Right kidney (tissue), 1 donor: Measurements from ENCODE around the gene KIF3A.

Experiments
- DNase-seq: peaks from one replicate; pipeline ENCODE4 v3.0.0-alpha.2; 2016

The KIF3A gene

DNA sequence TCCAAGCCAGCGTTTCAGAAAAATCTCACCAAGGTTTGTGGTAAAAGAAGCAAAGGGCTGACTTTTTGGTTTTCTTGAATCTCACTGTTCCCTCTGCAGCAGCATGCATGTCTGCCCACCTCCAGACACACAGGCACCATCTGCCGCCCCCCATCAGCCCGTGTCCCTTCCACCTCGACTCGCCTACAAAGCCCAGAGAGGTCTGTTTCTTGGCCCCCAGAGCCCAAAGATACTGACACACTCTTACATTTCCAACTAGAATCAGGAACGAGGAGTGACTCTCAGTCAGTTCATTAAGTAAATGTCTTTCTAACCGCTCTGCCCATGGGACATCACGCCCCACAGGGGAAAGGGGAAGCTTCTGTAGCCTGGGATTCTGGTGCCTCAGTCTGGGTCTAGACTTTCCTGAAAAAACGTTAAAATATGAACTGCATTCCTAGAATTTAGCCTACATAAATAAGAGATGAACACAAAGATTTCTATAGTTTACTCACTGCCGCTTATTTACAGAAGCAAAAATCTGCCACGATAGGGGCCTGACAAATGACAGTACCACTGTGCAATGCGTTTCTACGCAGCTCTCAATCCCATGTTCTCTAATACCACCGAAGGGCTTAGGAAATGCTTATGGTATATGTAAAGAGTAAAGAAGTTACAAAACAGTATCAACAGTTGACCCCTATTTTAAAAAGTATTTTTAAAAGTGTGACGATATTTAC, 59.5 kb downstream of the KIF3A start:
- DNase-seq: no peak

DNA sequence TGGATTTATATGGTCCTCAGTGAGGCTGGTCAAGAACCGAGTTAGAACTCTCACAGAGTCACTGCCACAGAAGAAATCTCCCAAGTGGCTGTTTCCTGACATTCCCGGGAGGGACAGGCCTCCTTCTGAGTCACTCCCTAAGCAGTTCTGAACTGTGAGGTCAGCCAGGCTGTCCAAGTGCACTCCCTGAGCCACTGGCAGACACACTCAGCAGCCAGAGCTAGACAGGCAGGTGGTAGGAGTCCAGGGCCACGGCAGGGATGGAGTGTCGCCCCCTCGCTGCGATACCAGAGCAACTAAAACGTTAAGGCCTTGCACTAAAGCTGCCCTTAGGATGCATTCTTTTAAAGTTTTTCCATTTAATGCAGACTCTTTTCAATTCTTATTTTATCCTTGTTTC, 60.2 kb downstream of the KIF3A start:
- no peak for DNase-seq

DNA sequence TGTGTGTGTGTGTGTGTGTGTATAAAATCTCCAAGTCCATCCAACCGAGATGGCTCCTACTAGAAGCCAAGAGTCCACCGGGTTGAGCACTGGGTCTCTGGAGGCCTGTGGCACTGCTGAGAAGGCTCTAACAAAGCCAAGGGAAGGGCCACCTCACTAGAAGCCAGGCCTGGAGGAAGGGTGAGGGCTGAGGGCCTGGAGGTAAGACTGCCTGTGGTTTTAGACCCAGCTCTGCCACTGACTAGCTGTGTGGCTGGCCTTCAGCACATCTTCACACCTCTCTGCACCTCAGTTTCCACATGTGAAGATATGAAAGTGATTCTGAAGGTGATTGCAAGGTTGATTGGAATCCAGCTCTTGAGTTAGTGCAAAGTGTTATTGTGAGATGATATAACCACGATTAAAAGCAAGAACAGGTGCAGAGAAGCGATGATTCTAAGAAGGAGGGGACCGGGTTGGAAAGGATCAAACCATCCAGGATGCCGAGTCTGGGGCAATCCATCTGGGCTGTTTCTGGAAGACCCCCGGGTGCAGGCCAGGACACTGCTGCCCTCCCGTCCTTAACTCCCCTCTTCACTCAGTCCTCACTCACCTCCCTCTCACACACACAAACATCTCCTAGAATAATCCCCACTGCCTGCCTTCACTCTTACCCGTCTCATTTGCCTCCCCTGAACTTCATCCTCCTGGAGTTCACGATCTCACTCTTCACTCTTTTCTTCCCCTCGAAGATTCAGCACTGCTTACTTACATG, 61.2 kb downstream of the KIF3A start:
- no peak for DNase-seq

DNA sequence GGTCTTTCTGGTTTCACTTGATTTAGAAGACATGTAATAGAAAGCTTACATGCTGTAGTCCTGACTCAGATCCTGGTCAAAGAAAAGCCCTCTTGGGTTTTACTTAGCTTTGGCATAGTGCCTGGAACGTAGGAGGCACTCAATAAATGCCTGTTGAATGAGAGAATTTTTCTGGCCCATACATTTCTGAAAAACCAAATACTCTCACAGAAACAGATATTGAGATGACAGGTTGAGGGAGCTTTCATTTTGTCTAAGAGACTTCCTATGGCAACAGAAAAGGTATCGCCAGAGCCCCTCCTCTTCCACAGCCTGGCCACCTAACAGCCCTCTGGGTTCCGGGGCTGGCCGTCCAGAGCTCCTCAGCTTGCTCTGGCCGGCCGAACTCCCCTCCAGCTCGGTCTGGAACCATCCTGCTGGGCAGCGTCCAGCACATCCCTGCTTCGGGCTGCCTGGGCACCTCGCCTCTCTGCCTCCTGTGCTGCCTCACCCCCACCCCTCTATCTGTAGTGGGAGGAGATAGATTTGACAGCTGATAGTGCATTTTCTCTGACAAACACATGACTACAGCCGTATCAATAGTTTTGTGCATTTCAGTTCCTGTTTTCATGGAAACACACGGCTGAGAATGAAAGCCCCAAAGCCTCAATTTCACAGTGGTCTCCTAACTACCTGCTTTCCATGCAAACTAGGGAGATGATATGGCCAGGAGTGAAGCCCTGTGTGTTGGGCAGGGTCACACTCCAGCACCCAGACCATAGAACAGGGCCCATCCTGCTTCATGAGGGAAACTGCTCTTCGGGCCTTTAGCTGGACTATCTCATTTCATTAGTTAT, 62.5 kb downstream of the KIF3A start:
- no peak for DNase-seq

DNA sequence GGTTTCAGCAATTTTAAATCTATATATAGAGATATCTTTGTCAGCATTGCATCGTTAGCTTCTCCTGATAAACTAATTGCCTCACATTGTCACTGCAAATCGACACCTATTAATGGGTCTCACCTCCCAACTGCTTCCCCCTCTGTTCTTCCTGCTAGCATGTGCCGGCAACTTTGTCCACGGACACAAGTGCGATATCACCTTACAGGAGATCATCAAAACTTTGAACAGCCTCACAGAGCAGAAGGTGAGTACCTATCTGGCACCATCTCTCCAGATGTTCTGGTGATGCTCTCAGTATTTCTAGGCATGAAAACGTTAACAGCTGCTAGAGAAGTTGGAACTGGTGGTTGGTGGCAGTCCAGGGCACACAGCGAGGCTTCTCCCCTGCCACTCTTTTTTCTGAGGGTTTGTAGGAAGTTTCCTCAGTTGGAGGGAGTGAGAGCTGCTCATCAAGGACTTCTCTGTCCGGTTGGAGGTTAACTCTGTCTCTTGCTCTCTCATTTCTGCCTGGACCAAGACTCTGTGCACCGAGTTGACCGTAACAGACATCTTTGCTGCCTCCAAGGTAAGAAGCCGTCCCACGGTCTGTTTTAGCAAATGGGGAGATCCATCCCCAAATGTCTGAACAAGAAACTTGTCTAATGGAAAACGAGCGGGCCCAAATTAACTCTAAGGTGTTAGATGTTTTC, 63.3 kb downstream of the KIF3A start, which contains the start of gene IL4:
Gene IL4, plus strand, starts transcription at position 51 of the 692 bp plus-strand sequence. Its CDS starts 62 bp downstream, at position 113.
- no peak for DNase-seq

DNA sequence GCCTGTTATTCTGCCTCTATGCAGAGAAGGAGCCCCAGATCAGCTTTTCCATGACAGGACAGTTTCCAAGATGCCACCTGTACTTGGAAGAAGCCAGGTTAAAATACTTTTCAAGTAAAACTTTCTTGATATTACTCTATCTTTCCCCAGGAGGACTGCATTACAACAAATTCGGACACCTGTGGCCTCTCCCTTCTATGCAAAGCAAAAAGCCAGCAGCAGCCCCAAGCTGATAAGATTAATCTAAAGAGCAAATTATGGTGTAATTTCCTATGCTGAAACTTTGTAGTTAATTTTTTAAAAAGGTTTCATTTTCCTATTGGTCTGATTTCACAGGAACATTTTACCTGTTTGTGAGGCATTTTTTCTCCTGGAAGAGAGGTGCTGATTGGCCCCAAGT, 63.9 kb downstream of the KIF3A start:
- no peak for DNase-seq

DNA sequence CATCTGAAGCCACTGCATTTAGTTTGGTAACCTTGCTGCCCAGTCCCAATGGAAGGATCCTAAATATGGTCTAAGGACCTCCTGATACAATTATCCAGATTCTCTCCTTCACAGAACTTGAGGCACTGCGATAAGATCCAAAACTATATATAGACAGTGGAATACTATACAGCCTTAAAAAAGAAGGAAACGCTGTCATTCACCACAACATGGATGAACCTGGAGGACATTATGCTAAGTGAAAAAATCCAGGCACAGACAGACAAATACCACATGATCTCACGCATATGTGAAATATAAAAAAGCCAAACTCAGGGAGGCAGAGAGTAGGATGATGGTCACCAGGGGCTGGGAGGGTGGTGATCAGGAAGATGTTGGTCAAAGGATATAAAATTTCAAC, 66.3 kb downstream of the KIF3A start:
- DNase-seq: no peak

DNA sequence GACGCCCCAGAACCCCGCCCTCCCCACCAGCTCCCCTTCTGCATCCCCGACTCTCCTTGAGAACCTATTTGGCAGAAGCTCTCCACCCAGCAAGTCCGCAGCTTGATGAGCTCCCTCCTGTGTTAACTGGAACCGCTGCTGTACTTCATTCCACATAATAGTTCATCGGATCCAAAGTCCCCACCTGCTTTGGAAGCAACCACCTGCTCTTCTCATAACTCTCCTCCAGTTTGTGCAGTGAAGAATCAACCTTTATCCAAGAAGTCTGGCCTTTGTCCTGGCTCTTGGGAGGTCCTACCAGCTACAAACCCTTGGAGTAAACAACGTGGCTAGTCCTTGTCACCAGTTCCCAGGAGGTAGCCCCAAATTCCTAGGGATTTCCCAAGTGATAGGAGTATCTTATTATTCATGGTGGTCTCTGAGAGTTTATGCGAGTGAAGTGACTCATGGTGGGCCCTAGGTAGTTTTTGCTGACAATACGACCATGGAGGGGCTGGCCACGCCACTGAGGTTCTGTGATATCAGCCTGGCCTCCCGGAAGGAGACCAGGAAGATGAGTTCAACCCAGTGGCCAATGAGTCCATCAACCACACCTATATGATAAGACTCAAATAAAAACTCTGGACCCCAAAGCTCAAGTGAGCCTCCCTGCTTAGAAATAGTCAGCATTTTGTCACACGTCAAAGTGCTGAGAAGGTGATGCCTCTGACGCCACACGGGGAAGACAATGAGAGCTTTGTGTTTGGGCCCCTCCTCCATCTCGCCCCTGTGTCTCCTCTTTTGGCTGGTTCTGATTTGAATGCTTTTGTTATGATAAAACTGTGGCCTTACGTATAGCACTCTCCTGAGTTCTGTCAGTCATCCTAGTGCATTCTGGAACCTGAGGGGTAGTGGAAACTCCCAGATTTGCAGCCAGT, 67.1 kb downstream of the KIF3A start:
- no peak for DNase-seq

DNA sequence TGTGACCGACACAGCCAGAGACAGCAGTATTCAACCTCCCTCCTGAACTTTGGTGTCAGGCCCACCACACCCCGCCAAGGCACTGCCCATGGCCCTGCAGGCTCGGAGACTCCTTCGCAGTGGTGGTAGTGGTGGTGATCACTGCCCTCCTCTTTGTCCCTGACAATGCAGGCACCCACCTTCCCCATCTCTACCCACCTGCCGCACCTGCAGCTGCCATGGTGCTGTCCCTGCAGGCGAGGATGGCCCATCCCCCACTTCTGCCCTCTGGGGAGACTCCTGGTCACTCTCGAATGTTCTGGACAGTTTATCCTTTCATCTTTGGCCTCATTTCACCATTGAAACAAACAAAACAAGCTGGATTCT, 67.9 kb downstream of the KIF3A start:
- no peak for DNase-seq

DNA sequence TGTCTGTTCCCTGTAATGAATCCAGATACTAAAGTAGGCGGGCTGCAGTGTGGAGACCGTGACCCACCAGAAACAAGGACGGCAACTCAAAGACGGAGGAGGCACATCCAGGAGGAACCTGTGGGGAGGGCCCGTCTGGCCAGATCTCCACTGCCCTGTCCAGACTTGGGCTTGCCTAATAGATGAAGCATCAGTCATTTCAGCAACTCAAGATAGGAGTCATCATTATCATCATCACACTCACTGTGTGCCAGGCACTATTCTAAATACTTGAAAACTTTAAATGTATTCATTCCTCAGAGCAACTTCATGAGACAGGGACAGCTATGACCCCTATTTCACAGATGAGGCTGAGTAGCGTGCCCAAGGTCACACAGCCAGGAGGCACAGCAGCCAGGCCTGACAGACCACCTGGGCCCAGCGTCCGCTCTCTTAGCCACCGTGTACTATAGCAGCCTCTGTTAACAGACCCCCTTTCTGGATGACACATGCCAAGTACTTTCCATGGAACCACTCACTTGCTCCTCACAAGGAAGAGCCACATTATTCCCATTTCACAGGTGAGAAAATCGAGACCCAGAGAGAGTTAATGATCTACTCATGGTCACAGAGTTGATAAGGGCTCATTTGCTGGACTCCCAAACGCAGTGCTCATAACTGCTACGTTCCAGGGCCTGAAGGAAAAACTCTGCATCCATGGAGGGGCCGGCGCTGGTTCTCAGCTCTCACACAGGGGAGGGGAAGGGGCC, 68.5 kb downstream of the KIF3A start:
- no peak for DNase-seq

DNA sequence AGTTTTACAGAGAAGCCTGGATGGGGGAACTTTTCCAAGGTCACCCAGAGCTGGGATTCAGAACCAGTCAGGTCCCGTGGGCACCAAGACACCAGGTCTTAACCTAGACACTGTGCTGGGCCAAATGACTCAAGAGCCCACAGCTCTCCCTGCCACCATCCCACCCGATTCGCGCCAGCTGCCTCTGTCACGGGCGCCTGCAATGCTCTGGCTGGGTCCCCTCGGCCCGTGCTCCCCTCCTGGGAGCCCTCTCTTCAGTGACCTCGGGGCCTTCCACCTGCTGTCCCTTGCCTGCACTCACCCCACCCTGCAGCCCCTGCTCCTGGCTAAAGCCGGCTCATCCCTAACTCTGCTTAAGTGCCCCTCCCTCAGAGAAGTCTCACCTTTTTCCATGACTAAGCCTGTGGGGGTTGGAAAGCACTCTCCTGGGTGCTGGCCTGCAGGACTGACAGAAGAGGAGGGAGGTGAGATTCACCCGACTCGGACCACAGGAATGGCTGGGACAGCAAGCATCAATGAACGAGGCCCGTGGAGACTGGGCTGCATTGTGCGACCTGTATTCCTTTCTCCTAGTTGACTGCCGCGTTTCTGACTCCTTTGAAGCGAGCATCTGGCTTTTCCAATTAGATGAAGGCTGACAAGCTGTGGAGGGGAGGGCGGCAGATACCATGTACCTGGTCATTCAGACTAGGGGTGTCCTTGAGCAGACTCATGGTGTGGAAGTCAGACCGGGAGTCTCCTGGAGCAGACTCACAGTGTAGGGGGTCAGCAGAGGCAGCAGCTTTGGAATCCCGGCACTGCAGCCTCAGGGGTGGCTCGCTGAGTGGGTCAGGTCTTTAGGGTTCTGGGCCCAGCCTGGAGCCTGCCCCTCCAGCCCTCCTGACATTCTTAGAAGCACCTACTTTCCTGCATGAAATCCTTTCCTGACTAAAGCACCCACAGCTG, 69.3 kb downstream of the KIF3A start:
- no peak for DNase-seq

DNA sequence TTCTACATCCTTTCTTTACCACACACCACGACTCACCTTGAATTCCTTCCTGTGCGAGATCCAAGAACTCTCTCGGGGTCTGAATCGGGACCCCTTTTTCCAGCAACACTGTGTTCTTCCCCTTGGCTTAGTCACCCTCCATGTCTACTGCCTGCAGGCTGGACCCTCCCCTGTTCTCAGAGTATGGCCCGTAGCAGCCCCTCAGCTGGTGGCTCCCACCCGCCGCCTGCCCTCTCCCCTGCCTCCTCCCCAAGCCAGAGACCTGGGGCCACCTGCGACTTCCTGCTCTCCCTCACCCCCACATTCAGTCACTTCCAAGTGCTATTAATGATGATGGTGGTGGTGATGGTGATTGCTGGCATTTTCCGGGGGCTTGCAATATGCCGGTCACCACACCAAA, 70.0 kb downstream of the KIF3A start:
- no peak for DNase-seq

DNA sequence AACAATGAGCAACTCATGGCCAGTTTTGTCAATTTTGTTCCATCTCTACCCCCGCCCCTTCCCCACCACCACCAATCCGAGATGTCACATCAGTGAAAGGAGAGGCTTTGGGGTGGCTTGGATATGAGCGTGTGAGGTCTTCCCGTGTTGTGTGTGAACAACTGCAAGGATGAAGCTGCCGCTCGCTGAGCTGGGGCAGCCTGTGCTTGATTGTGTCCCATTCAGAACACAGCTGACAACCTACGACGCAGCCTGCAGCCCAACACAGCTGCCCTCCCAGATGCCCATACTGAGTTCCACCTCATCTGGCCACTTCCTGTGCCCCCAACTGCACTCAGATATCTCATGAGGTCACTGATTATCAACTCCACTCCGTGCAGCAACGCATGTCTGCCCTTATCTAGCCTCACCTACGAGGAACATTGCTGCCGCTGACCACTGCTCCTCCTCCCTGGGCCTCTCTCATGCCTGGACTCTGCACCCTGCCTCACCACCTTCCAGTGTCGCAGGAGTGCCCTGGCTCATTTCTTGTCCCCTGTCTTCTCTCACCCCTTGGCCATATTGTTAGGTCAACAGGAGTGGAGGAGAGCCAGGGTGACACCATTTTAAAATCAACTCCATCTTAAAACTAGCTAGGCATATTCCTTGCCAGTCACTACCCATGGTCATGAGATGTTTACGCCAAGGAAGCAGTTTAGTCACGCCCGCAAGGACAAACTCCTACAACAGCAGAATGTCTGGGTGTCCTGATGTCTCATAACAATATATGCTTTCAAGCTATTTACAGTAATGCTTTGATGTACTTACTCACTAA, 70.8 kb downstream of the KIF3A start:
- no peak for DNase-seq

DNA sequence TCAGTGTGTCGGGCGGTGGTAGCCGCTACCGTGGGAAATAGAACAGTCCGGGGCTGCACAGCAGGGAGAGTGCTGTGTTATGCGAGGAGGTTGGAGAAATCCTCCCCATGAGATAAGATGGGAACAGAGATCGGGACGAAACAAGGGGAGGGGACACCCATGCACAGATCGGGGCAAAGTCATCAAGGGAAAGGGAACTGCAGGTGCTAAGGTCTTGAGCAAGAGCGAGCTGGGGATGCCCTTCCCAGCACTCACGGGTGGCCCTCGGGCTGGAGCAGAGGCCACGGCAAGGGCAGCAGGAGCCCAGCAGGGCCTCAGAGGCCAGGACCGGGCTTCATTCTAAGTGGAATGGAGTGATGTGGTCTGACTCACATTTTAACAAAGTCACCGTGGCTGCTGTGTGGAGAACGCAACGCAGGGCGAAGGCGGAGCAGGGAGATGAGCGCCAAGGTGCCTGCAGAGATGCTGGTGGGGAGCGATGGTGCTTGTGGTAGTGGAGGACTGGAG, 71.7 kb downstream of the KIF3A start:
- DNase-seq: no peak

DNA sequence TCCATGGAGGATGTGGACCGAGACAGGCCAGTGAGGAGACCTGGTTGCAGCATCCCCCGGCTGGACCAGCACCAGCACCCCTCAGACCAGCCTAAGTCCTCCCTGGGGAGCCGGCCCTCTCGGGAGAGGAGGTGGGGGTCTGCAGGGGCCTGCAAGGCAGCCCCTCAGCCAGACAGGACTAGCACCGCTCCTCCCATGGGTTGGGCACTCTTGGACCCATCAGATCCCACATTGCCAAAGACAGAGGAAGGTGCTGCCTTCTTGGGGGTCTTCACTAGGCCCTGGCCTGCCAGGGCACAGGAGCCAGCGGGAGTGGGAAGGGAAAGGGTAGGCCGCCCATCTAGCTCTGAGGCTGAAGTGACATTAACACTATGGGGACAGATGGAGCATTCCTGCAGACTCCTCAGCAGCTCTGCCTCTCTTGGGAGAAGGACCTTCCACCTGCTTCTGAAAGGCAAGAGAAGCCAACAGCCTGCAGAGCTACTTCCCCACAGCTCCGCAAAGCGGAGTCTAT, 72.6 kb downstream of the KIF3A start:
- DNase-seq: no peak

DNA sequence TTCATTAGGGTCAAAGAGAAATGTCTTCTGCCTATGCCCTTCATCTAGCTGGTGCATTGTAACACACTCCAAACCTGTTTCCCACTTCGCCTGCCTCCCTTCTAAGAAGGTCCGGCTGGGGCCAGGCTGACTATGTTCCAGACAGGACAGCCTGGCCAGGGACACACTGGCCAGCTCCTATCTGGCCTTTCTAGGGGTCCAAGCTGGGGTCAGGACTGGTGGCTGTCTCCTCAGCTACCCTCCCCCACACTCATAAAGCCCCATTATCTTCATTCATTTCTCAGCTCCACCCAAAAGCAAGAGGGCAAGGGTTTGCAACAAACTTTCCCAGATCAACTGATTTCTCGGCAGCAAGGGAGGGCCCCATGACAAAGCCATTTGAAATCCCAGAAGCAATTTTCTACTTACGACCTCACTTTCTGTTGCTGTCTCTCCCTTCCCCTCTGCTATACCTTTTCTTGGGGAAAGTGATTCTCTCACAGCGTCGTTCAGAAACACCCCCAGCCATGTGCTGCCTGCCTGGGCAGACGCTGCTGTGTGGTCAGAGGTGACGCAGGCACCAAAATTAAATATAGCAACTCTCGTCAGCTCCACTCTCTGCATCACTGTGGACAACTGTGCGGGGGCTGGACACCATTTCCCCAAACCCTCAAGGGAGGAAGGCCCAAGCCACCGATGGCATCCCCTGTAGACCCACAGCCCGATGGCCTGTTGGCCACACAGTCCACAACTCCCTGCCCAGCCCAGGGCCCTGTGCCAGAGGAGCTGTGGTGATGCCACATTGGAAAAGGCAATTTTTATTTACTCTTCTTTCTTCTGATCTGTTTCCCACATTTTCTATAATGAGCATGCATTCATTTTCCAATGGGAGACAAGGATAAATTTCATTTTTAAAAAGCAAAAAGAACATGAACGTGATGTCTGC, 73.3 kb downstream of the KIF3A start:
- DNase-seq: no peak
